Ecto neural progenitor cell (in vitro differentiated cells): ENCODE measurements around the gene MBD1.
A peak's percentile ranks its signal among the peaks of the same experiment; 100 is the strongest.
"Not testable (repeated sequence)": the region's sequence is repeated elsewhere in the genome, so short reads cannot be mapped to it uniquely, and the experiment has no call there.

Experiments
- DNase-seq: peaks from one replicate; pipeline ENCODE4 v3.0.0-alpha.2; 2018; ENCODE audit warnings: low spot score

Gene MBD1

GRCh38 chr18:50273203-50274043 lies 7.9 kb downstream of the MBD1 start:
- no peak for DNase-seq

- no peak for DNase-seq
Measured at GRCh38 chr18:50272568-50272967, 8.8 kb downstream of the MBD1 start.

GRCh38 chr18:50268022-50268747 lies 13.1 kb downstream of the MBD1 start:
- DNase-seq = peak; percentile 91

GRCh38 chr18:50266248-50266704 lies 15.0 kb downstream of the MBD1 start, which contains the start of gene CFAP53:
Gene CFAP53 (minus strand): TSS chr18:50266495. CDS start chr18:50266404, 91 bp downstream.
- DNase-seq = peak; percentile 94

- DNase-seq = no peak
Measured at GRCh38 chr18:50262977-50263376, 18.3 kb downstream of the MBD1 start.

GRCh38 chr18:50250935-50251334 lies 30.4 kb downstream of the MBD1 start:
- DNase-seq = no peak

- no peak for DNase-seq
Measured at GRCh38 chr18:50249576-50249975, 31.7 kb downstream of the MBD1 start.

GRCh38 chr18:50247561-50247960 lies 33.8 kb downstream of the MBD1 start:
- no peak for DNase-seq

GRCh38 chr18:50241768-50242167 lies 39.6 kb downstream of the MBD1 start:
- DNase-seq = not testable (repeated sequence)

- no peak for DNase-seq
Measured at GRCh38 chr18:50240080-50240563, 41.2 kb downstream of the MBD1 start.

GRCh38 chr18:50232419-50232818 lies 48.9 kb downstream of the MBD1 start:
- no peak for DNase-seq

GRCh38 chr18:50231621-50232020 lies 49.7 kb downstream of the MBD1 start:
- no peak for DNase-seq

GRCh38 chr18:50220249-50220648 lies 61.1 kb downstream of the MBD1 start:
- DNase-seq = not testable (repeated sequence)
